ENCODE measurements around the gene MME. TPM values are rescaled to one million over a fixed set of nuclear protein-coding genes. Genes with fewer than 3 reads are reported as not detected.

The MME gene
- total and polyA plus RNA-seq, 12 donors: 0.28 to 56.0 (median 1.5) TPM

DNA sequence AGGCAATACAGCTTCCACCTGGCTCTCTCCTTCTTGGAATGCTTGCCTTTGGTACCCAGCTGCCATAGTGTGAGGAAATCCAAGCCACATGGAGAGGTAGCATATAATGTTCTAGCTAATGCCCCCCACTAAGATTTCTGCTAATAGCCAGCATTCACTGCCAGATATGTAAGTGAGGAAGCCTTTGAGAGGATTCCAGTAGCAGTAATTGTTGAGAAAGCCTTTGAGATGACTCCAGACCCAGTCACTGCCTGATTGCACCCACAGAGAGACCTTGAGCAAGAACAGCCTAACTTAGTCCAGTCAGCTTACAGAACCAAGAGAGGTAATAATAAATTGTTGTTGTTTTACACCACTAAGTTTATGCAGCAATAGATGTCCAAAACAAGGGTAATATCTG is 150.3 kb downstream of the MME start:
- TF ChIP-seq POLR2A (IDR thresholded peaks at IDR 0.05): no peak
- no peak for TF ChIP-seq CTCF (IDR thresholded peaks at IDR 0.05)
- Histone ChIP-seq H3K4me3 (no peak overlapping the region), H3K27ac (no peak overlapping the region), H3K9me3 (replicated peaks in 1 of 3) (no peaks in the 10 kb centered on the region), H3K27me3 (no peaks in the 10 kb centered on the region), H3K36me3 (replicated peaks in 1 of 2) (no peaks in the 10 kb centered on the region), H3K4me1 (replicated peaks in 1 of 2) (peaks cover 6 to 9% of the 10 kb centered on the region in 2 donors)
- intact Hi-C loops (cut with DNase I): no loop called here
- DNase-seq: no peak

GRCh38 chr3:155231792-155232191 is 151.7 kb downstream of the MME start:
- WGBS, 4 donors: 91 to 100% (median 99%) methylated on average over 2 of the region's 2 CpGs
- no peak for TF ChIP-seq POLR2A (IDR thresholded peaks at IDR 0.05)
- TF ChIP-seq CTCF (IDR thresholded peaks at IDR 0.05): no peak
- intact Hi-C loops (cut with DNase I): no loop called here

DNA sequence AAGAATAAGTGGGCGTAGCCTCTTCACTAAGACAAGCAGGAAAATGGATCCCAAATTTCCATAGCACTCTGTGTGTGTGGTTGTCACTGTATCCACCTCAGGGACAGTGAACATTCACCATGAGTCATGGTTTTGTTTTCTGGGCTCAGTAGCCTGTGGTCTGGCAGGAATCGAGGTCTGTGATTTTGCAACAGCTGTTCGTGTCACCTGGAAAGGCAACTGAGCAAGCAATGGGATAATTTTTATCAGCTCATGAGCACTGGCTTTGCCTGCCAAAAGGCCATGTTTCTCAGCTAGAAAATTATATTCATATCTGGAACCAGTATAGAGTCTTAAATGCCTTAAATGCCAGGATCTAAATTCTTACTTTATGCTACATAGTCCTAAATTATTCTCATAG is 152.5 kb downstream of the MME start:
- DNase-seq: peak; percentile 73 to 90 (median 86)
- Histone ChIP-seq H3K27ac (peak overlapping the region in 2 of 5 donors; percentile 53 to 73), H3K4me3 (no peak overlapping the region), H3K27me3 (no peaks in the 10 kb centered on the region), H3K4me1 (replicated peaks in 1 of 2) (peaks cover 6 to 9% of the 10 kb centered on the region in 2 donors), H3K36me3 (replicated peaks in 1 of 2) (no peaks in the 10 kb centered on the region), H3K9me3 (replicated peaks in 1 of 3) (no peaks in the 10 kb centered on the region)
- WGBS, 4 donors: 38 to 47% (median 41%) methylated on average over 3 of the region's 3 CpGs
- intact Hi-C loops (cut with DNase I): no loop called here
- TF ChIP-seq CTCF (IDR thresholded peaks at IDR 0.05) (no peak), POLR2A (IDR thresholded peaks at IDR 0.05) (no peak)

More at GRCh38 chr3:155231792-155232191, 151.7 kb downstream of the MME start:
- no peak for DNase-seq
- Histone ChIP-seq H3K27me3 (no peaks in the 10 kb centered on the region), H3K9me3 (replicated peaks in 1 of 3) (no peaks in the 10 kb centered on the region), H3K4me1 (replicated peaks in 1 of 2) (peaks cover 6 to 9% of the 10 kb centered on the region in 2 donors), H3K4me3 (no peak overlapping the region), H3K27ac (peak overlapping the region in 1 of 5 donors; percentile 73), H3K36me3 (replicated peaks in 1 of 2) (no peaks in the 10 kb centered on the region)

DNA sequence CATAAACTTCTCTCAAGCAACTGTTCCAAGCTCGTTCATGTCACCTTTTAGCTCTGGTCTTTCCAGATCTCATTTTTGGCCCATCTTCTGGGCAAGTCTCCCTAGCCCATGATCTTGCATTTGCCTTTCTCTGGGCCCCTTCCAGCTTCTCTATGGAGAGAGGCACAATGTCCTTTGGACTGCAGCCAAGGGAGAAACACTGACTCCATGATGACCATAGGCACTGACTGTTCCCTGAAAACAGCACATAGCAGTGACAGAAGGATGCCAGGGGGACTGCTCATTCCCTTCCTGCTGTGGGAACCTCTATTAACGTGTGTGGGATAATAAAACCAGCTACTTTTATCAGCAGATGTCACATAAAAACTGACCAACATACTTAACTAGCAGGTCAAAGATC is 153.1 kb downstream of the MME start:
- Histone ChIP-seq H3K4me3 (no peak overlapping the region), H3K9me3 (replicated peaks in 1 of 3) (no peaks in the 10 kb centered on the region), H3K27me3 (no peaks in the 10 kb centered on the region), H3K4me1 (replicated peaks in 1 of 2) (peaks cover 6 to 9% of the 10 kb centered on the region in 2 donors), H3K27ac (peak overlapping the region in 3 of 5 donors; percentile 40 to 73 (median 53)), H3K36me3 (replicated peaks in 1 of 2) (no peaks in the 10 kb centered on the region)
- WGBS, 4 donors: 39 to 47% (median 45%) methylated on average over 2 of the region's 2 CpGs
- intact Hi-C loops (cut with DNase I): no loop called here
- peak; percentile 51 to 77 (median 55) for DNase-seq
- TF ChIP-seq CTCF (IDR thresholded peaks at IDR 0.05) (no peak), POLR2A (IDR thresholded peaks at IDR 0.05) (no peak)

Other genes starting within 250 kb of the MME start
- gene STRIT1, start 213.4 kb downstream of the MME start, total RNA-seq: 1 to 10 TPM in 1 of 9 donors, not detected in 8; 3.4 TPM
- gene STRIT1, start 213.4 kb downstream of the MME start, polyA plus RNA-seq: under 1 TPM in 1 of 3 donors, not detected in 2; 0.30 TPM